ENCODE data around the gene CTIF.
"Not testable (repeated sequence)": the region's sequence is repeated elsewhere in the genome, so short reads cannot be mapped to it uniquely, and the experiment has no call there.

Gene CTIF

GRCh38 chr18:48538531-48539405 lies at the start of gene CTIF:
TSS of gene CTIF (plus strand) at chr18:48539031. CDS start at chr18:48619566, 80,535 bp downstream.
- peak in 5 of 6 experiments; percentile 15 to 49 (median 26) for DNase-seq

GRCh38 chr18:48490641-48491293 lies 48.1 kb upstream of the CTIF start:
- DNase-seq = no peak

- no peak for DNase-seq
Observed at GRCh38 chr18:48492880-48493279, 46.0 kb upstream of the CTIF start.

GRCh38 chr18:48493434-48494230 lies 45.2 kb upstream of the CTIF start:
- DNase-seq = no peak

GRCh38 chr18:48497863-48498262 lies 41.0 kb upstream of the CTIF start:
- DNase-seq = no peak

- no peak for DNase-seq
Observed at GRCh38 chr18:48500517-48500916, 38.3 kb upstream of the CTIF start.

- DNase-seq = no peak
Observed at GRCh38 chr18:48502906-48503305, 35.9 kb upstream of the CTIF start.

GRCh38 chr18:48504819-48505218 lies 34.0 kb upstream of the CTIF start:
- DNase-seq = no peak

- not testable (repeated sequence) for DNase-seq
Observed at GRCh38 chr18:48506983-48507568, 31.8 kb upstream of the CTIF start.

GRCh38 chr18:48512498-48512897 lies 26.3 kb upstream of the CTIF start:
- DNase-seq = not testable (repeated sequence)

- DNase-seq = no peak
Observed at GRCh38 chr18:48514786-48515185, 24.0 kb upstream of the CTIF start.

- DNase-seq = no peak
Observed at GRCh38 chr18:48517048-48517447, 21.8 kb upstream of the CTIF start.

GRCh38 chr18:48519431-48520100 lies 19.3 kb upstream of the CTIF start:
- no peak for DNase-seq

GRCh38 chr18:48521723-48522122 lies 17.1 kb upstream of the CTIF start:
- no peak for DNase-seq

GRCh38 chr18:48525671-48526070 lies 13.2 kb upstream of the CTIF start:
- no peak for DNase-seq

- DNase-seq = no peak
Observed at GRCh38 chr18:48527461-48527860, 11.4 kb upstream of the CTIF start.

GRCh38 chr18:48528861-48529260 lies 10.0 kb upstream of the CTIF start:
- no peak for DNase-seq

- no peak for DNase-seq
Observed at GRCh38 chr18:48529796-48530195, 9.0 kb upstream of the CTIF start.

GRCh38 chr18:48530399-48531081 lies 8.3 kb upstream of the CTIF start:
- DNase-seq = no peak

GRCh38 chr18:48531082-48531403 lies 7.8 kb upstream of the CTIF start:
- no peak for DNase-seq

GRCh38 chr18:48531908-48532307 lies 6.9 kb upstream of the CTIF start:
- no peak for DNase-seq

Measured in stimulated activated naive CD4-positive, alpha-beta T cell (primary cell).